HG03103 (cell line): ENCODE measurements around the gene ITPR2.
"Not testable (repeated sequence)": the region's sequence is repeated elsewhere in the genome, so short reads cannot be mapped to it uniquely, and the experiment has no call there.

ENCODE experiments used
- ATAC-seq: cut with Tn5 transposase; IDR thresholded peaks from one replicate; pipeline ENCODE4 v1.9.1; 2021; ENCODE audit warnings: low read depth; ENCODE audit not compliant: unreplicated experiment

Gene ITPR2

DNA sequence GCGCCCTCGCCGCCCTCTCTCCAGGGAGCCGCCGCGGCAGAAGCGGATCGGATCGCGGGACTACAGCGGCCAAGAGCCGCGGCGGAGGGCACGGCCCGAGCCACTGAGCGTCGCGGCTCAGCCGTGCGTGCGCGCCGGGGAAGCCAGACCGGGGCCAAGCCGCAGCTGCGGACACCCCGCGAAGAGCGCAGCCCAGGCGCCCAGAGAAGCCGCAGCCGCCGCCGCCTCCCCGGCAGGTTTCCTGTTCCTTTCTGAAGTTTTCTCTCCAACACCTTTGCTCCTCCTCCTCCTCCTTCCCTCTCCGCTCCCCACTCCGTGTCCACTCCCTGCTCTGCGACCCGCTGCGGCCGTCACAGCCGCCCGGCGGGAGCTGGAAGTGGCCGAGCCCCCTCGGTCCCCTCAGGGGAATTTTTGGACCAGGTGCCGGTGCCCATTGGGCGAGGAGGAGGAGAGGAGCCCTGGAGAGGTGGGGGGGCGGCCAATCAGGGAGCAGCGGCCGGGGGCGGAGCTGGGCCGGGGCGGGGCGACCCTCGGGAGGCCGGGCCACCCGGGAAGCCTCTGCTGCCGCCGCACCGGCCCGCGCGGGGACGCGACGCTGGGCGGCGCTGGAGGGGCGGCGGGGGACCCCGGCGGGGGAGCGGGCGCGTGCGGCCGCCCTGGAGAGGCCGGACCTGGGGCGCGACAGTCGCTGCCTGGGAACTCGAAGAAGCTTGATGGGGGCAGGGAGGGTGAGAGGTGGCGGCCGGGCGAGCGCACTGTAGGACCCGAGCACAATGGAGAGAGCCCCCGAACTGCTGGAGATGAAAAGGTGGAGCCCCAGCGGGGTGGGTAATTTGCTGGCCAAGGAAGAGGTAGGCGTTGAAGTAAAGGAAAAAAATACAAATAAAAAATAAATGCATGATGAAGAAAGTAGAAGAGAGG lies at the start of gene ITPR2:
TSS of gene ITPR2 (minus strand) at position 373 of the 921 bp plus-strand sequence. CDS start 413 bp downstream, outside the sequence.
- ATAC-seq, result peak; percentile 69

DNA sequence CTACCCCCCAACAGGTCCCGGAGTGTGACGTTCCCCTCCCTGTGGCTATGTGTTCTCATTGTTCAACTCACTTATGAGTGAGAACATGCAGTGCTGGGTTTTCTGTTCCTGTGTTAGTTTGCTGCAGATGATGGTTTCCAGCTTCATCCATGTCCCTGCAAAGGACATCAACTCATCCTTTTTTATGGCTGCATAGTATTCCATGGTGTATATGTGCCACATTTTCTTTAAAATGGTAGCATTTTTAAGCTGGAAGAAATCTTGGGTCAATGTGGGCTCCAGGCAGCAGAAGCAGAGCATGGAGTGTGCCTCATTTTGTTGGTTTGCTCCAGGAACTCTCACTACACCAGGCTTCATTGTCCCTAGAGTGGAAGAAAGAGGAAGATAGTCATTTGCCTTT lies 47.6 kb upstream of the ITPR2 start:
- no peak for ATAC-seq

DNA sequence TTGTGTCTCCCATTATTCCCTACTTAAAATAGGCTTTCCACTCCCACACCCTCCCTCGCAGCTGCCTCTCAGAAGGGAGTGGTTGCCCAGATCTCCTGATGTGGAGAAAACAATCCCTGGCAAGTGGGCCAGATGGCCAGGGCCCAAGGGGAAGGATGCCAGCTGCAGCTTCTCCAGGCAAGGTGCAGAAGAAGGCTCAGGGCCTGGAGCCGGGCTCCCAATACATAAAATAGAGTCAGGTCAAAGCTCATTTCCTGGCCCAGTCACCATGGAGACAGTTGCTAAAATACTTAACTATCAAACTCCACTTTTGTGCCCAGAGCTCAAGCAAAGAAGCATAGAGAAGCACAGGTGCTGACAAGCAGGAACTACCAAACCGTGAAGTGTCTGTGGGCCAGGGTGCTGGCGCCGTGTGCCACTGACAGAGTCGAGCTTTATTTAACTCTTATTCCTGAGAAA lies 45.7 kb upstream of the ITPR2 start:
- ATAC-seq, result no peak

DNA sequence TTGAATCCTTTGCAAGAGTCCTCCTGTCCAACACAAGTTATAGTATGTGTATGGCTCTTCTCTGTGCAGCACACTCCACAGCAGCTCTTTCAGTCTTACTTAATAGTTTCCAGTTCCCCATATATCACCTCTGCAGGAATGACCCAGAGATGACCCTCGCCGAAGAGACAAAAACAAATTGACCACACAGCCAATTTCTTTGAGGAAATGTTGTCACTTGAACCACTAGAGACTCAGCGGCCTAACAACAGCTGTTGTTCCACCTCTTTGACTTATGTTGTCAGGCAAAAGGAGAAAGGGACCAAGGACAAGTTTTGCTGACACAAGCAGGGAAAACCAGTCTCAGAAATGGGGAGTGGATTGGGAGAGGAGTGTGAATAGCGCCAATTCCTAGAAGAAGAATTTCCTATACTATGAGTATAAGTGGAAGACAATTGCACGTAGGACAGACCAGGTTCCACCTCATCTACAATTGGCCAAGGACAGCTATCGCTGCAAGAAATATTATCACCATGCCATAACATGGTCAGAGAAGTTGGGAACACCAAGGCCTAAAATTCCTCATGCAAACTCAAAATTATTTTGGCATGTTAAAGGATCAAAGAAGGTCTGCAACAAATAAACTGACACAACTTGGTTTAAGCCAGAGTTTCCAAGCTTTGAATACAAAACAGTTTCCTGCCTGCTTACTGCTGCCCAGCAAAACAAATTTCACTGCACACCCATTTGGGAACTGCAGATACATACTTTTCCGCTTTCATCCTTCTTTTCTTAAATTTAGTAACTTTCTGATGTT lies 41.7 kb upstream of the ITPR2 start:
- ATAC-seq, result peak; percentile 68

DNA sequence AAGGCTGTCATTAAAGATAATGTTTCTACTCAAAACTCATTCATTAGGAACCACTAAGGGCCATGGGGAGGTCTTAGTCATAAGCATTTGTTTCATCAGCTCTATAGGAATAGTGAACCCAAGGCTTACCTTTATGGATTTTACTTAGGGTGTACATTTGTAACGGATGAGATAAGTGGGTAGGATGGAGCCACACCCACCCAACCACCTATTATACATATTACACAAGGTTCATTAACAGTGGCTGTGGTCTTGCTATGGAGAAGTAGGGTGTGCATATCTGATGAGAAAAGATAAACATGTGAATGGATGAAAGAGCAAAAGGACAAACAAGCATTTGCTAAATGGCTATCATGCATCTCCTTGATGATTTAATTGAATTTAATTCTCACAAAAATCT lies 39.6 kb upstream of the ITPR2 start:
- ATAC-seq, result no peak

DNA sequence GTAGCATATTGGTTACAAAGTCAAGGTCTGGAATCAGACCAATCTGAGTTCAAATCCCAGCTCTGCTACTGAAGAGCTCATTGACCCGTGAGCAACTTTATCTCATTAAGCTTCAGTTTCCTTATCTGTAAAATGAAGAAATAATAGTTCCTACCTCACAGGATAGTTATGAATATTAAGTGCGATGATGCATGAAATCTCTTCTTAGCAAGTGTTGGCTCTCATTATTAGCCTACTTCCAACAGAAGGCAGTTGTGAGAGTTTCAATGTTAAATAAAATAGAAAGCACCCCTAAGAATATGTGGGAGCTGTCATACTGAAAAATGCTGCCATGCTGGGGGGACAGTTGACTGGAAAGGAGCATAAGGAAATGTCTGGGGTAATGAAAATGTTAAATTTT lies 39.0 kb upstream of the ITPR2 start:
- ATAC-seq, result no peak

DNA sequence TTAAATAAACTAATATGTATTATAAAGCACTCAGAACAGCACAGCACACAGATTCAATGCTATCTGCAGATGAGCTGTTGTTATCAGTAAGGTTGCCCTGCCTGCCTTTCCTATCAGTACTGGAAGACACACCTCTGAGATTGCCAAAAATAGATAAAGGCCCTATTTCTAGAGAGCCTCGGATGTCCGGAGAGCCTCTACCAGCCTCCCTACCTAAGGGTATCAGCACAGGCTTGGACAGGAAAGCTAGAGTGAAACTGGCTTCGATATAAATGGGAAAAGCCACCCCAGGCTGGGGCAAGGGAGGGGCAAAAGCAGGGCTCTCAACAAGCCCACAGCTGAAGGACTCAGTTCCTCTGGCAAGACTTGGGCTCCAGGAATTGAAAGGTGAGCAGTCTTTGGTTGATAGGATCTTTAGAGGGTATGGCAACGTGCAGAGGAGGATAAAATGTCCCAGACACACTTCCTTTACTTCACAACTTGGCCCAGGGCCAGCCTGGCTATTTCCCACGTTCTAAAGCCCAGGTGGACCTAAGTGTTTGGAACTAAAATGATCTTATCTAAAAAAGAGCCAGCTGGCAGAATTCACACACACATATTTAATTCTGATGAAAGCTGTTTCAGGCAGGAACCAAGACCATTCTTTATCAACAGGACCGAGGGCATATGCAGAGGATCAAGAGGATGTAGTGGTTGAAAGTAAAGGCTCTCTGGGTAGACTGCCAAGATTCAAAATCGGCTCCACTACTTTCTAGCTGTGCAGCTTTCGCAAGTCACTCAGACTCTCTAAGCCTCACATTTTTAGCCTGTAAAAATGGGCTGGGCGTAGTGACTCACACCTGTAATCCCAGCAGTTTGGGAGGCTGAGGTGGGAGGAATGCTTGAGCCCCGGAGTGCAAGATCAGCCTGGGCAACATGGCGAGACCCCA lies 37.8 kb upstream of the ITPR2 start:
- no peak for ATAC-seq

DNA sequence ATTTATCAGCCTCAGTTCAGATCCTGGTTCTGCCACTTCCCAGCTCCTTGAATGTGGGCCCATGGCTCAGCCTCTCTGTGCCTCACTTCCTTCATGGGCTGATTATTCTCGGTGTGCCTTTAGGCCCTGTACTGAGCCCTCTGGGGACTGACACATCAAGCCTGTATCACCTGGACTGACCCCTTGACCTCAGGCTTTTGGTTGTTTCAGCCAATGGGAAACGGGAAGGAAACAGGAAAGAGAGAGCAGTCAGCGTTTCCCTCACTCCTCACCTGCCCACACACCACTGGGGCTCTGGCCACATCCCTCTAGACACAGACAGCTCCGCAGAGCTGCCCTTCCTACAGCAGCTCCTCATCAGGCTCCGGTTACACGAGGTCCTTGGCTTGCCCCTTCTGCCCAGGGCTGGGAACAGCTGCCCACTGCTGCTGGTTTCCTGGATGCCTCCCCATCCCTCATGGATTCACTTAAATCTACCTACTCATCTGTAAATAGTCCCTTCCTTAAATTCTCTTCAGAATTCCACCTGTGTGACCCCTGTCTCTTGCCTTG lies 37.0 kb upstream of the ITPR2 start:
- no peak for ATAC-seq

DNA sequence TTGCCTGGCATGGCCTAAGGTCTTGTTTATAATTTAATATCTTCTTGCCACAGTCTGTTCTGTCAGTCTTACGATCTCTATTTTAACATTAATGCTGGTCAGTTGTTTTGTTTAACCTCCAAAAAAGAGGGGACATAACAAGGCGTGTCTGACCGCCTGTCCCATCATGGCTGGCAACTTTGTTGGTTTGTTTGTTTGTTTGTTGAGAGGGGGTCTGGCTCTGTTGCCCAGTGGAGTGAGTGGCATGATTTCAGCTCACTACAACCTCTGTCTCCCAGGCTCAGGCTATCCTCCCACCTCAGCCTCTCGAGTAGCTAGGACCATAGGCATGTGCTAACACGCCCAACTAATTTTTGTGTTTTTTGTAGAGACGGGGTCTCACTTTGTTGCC lies 36.1 kb upstream of the ITPR2 start:
- ATAC-seq, result no peak

DNA sequence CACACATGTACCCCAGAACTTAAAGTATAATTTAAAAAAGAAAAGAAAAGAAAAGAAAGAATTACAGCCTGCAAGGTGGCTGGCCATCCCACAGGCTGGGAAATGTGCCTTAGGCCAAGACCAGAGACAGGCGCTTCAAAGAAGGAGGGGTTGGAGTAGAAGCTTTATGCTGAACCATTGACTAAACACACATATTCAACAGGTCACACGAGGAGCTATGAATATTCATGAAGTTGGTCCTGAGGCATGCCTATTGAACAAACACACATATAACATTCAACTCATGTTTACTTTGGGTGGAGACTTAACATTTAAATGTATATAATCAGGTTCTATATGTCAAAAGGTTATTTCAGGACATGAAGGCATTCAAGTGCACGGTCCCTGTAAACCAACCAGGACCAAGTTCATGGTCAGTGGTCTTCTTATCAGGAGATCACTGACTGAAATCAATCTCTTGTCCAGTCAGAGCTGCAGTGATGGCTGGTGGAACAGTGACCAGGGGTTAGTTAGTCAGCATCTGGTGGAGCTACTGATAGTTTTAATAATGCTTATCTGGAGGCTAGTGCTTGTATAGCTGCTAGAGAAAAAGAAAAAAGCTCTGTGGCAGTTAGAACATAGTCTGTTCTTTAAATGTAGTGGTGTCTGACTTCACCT lies 35.6 kb upstream of the ITPR2 start:
- ATAC-seq, result no peak

DNA sequence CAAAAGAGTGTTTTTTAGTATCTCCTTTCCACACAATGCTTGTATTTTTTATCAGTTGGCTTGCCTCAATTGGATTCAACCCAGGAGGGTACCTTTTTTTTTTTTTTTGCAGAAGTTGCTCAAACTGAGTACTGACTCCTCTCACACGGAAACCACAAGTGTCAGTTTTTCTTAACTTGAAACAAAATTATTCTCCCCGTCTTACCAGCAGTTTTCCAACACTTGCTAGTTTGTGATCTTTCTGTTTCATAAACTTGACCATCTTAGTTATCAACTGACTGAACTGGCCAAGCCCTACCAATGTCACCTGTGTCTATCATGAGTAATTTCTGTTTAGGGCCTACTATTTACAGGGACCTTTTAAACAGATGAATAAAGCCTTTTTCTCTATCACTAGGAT lies 34.1 kb upstream of the ITPR2 start:
- peak; percentile 55 for ATAC-seq

DNA sequence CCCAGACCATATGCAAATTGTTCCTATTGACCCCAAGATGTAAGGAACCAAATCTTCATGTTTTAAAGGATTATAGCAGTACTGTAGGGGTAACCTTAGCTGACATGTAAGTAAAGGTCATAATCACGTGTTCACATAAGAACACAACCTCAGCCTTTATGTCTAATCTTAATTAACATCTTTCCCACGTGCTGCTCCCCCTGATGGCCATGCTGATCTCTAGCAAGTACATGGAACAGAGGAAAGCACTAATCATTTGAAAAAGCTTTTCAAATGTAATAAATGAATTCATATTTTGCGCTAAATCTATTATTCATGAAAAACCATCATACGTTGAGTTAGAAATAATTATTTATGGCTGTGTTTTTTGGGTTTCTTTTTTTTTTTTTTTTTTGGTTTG lies 30.5 kb upstream of the ITPR2 start:
- no peak for ATAC-seq

DNA sequence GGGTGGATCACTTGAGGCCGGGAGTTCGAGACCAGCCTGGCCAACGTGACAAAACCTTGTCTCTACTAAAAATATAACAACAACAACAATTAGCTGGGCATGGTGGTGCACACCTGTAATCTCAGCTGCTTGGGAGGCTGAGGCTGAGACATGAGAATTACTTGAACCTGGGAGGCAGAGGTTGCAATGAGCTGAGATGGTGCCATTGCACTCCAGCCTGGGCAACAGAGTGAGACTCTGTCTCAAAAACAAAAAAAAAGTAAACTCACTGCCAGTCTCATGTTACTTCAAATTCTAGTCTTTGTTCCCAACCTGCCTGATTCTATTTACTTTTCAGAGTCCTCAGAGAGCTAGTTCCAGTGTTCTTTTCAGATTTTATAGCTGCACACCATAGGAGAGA lies 29.8 kb upstream of the ITPR2 start:
- not testable (repeated sequence) for ATAC-seq

DNA sequence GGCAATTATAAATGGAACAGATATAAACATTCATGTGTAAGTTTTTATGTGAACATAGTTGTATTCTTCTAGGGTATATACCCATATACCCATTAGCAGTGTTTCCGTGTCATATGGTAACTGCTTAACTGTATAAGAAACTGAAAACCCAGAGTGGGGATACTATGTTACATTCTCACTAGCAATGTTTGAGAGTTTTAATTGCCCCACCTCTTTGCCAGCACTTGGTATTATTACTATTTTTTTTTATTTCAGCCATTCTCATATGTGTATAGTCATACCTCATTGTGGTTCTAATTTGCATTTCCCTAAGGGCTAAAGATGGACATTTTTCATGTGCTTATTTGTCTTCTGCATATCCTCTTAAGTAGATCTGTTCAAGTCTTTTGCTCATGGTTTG lies 28.7 kb upstream of the ITPR2 start:
- no peak for ATAC-seq

DNA sequence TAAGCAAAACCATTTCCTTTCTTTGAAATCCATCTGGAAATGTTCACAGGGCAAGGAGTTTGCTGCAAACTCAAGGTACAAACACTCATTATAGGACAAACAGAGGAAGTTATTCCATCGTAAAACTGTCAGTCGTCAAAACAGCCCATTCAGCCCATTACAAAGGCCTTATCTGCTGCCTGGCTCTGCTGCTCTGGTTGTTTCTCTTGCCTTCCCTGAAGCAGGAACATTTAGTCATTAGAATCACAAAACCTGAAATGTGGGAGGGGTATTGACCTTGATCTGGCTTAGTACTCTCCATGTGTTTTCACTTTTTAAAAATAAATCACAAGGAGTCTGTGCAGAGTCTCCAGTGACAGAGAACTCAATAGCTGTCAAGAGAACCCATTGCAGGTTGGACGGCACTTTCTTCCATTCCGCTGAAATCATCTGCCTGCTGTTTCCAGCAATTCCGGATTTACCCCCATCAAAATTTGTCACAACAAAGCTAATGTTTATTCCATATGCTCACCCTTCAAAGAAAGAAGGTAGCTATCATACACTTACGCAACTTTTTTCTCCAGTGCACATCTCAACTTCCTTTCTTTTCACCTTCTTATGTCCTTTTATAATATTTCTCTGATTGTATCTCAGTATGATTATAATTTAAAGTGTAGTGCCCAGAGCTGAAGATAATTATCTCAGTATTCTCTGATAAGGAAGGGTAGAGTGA lies 24.6 kb upstream of the ITPR2 start:
- no peak for ATAC-seq

DNA sequence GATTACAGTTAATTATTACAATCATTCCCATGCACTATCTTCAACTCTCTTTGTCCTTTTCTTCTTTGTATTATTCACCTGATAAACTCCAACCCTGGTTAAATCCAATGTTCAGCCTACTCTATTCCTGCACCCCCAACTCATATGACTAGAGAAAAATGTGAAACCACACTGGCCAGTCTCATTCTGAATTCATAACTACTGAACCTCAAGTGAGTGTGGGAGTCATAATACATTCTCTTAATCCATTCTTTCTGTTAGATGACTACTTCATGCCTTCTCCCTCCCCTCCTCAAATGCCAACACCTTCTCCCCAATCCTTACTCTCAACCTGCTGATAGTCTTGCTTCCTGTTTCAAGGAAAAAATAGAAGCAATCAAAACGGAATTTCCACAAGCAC lies 22.3 kb upstream of the ITPR2 start:
- ATAC-seq, result no peak

DNA sequence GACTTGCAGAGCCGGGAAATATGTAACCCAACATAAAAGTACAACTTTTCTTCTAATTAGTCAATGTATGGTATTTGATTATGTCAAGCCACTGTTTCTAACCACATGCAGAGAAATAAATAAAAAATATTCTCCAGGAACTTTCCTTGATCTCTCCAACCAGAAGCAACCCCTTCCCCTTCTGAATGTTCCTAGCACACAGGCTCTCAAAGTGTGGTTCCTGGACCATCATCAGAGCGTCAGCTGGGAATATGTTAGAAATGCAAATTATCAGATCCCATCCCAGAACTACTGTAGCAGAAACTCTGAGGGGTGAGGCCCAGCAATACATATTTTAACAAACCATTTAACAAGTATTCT lies 21.0 kb upstream of the ITPR2 start:
- no peak for ATAC-seq

DNA sequence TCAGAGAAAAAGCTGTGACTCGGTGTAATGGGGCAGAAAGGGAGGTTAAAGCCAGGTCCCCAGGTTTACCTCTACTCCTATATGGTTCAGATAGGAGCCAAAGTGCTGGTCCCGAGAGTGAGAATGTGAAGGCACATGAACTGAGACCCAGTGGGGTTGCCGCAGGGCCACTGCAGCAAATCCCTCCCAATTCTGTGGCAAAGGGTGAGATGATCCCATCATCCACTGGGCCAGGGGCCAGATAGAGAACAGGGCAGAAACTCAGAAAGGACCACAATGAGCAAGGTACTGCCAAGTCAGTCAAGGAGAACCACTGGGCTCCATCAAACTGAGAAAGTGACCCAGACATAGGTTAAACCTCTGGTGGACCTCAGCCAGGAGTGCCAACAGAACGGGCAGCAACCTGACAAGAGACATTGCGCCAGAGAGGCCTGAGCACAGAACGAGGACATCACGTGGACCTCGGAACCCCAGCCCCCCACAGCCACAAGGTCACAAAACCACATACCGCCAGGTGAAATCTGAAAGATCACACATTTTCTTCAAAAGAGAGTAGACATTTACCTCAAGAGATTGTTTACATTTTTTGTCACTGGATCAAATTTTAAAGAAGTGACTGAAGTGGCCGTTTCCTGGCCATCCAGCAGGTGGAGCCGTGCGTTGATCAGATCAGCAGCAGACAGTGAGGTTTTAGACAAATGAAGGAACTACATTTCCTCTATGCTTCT lies 20.5 kb upstream of the ITPR2 start:
- ATAC-seq, result peak; percentile 62
